MV-4-11 (cell line): Measurements from ENCODE around the gene PRKN.

Source experiments
- DNase-seq: peaks from one replicate; lab custom pipeline; 2025; lab: John Stamatoyannopoulos, UW

Gene PRKN

DNA sequence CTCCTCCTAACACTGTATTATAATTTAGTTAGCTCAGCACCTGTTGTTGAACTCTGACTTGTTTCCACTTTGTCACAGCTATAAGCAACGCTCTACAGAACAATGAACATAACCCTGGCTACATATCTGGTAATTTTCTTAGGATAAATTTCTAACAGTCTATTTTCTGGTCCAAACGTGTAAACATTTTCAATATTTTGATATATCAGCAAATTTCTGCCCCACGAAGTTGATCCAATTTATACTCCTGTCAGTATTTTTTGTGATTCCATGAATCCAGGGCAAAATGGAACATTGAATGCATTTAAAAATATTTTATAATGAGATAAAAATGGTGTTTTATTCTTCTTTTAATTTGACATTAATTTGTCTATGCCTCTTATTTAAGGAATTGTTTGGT is 1005.2 kb downstream of the PRKN start:
- no peak for DNase-seq

DNA sequence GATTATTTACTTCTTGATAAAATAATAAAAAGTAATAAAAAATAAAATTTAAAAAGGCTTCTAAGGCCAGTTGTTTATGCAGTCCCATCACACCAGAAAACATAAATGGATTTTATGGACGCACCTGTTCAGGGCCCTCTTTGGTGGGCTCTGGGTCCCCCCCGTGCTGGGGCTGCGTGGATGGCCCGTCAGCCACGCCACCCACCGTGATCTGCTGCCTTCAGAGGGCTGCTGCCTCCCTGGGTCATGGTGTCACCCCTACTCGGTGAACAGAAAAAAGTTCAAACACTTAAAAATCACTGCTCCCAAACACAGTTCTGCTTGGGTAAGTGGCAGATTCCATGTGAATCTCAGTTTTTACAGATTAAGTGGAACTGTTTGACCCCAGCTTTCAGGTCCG is 1006.1 kb downstream of the PRKN start:
- DNase-seq, result no peak

DNA sequence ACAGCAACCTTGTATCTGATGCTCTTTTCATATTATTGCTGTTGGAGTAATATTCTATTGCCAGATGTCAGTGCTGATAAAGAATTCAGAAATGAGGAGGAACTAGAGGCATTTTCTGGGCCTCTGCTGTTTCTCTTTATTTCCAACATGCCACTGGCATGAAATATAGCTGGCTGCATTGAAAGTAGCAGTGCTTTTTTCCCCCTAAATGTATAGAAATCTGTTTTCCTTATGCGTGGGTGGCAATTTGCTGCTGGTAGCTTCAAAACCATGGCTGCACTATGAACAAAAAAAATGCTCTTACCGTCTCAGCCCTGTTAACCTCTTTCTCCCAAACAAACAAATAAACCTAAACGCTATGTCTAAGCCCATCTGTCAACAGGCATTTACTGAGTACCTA is 1011.4 kb downstream of the PRKN start:
- DNase-seq, result no peak

DNA sequence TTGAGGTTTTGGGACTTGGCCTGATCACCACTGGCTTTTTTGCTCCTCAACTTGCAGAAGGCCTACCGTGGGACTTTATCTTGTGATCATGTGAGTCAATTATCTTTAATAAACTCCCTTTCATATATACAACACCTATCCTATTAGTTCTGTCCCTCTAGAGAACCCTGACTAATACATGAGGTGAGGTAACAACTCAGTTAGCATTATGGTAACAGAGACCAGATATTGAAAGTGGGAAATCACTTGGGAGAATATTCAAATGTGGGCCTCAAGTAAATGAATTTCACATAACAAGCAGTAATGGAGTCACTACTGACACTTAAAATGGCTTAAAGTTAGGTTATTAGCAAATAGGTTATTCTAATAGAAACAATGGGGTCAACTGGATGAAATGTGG is 1015.6 kb downstream of the PRKN start:
- DNase-seq, result no peak

DNA sequence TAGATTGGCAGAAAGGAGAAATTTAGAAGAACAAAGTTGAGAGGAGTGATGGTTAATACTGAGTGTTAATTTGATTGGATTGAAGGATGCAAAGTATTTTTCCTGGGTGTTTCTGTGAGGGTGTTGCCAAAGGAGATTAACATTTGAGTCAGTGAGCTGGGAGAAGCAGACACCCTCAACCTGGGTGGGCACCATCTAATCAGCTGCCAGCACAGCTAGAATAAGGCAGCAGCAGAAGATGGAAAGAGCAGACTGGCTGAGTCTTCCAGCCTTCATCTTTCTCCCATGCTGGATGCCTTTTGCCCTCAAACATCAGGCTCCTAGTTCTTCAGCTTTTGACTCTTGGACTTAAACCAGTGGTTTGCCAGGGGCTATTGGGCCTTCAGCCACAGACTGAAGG is 1016.1 kb downstream of the PRKN start:
- DNase-seq, result no peak

DNA sequence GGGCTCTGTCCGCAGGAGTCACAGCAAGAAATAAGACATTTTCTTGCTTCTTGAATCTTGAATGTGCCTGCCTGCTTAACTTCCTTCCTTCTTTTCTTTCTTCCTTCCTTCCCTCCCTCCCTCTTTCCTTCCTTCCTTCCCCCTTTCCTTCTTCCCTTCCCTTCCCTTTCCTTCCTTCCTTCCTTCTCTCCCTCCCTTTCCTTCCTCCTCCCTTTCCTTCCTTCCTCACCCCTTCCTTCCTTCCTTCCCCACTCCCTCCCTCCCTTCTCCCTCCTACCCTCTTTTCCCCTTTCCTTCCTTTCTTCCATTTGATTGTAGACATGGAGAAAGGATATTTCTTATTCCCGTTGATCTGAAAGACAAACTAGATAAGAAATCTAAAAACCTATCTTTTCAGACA is 1016.9 kb downstream of the PRKN start:
- DNase-seq, result no peak

DNA sequence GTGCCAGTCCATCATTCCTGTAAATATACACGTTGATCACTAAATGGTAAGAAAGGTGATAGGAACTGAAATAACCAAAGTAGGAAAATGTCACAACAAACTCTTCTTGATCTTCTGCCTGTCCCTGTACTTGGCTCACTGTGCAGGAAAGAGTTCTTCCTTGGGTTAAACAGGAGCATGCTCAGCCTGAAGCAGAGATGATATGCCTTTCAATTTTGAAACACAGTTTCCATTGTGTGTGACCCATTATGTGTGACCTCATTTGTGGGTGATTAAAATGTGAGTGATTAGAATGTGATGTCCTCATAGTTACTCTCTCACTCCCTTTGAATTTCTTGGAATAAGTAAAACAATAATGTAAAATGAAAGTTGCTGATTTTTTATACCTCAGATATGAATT is 1026.5 kb downstream of the PRKN start:
- no peak for DNase-seq

DNA sequence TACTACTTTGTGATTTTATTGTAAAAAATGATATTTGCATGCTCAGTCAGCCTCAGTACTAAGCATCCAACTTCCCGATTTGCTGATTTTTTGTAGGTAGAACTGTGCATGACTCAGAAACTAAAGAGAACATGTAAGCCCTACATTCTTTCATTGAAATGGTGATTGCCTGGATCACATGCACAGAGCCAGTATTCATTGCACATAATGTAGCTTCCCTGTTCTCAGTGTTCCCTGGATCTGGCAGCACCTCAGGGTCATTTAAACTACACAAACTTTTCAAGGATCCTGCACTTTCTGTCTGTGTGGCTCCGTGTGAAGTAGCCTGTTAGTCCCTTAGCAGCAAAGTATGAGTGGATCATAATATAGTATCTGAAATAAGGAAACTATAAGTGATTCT is 1030.8 kb downstream of the PRKN start:
- no peak for DNase-seq

DNA sequence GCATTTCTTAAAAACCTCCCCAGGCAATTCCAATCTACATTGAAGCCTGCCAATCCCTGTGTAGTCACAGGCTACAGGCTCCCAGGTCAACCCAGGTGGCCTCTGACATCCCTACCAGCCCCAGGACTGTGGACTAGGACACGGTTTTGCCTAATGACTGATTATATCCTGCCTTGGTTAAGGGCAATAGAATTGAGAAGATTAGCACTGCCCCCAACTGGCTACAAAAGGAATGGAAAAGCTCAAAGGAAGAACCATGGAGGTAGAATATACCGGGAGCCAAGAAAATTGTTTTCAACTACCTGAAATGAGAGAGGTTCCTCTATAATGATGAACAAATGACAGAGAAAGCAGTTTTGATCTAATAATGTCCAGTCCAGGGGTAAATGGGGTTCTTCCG is 1032.6 kb downstream of the PRKN start:
- peak; percentile 5 for DNase-seq

DNA sequence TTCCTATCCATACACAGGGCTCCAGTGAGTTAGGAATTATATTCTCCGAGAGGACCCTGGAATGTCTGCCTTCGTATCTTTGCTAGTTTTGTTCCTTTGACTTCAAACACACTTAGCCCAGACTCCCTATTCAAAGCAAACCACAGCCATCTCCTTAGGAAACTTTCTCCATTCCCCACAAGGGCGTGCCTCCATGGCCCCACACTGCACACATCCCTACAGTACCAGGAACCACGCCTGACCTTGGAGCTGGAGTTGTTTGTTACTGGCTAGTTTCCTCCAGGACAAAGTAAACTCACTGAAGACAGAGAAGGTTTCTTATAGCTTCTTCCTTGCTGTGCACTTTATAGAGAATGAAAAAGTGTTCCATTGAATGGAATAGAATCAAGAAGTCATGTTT is 1040.9 kb downstream of the PRKN start:
- no peak for DNase-seq

DNA sequence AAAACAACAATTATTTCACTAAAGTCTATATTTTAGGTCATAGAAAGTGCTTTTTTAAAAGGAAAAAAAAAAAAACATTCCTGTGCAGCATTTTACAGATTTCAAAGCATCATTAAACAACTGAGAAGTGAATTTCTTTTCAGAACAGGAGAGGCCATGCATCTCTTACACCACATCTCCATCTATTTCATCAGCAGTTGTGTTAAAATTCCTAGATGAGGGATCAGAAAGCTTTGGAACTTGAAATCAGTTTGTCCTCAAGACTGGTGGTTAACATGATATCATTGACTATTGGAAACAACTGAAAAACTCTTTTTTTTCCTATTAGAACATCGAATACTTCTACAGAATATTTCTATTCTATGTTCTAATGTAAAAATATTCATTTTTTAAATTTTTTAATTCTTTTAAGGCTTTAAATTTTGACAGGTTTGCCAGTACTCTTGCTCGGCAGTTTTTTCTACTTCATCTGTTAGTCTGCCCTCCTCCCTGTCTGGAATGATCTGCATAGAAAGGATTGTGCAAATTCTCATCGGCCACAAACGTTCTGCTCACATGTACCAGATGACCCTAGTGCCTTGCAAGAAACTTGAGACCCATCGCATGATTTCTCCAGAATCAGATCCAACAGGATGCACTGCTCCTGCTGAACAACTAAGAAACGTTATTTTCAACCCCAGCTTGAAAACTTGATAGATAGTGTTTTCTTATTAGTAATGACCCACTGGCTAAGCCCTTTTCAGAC is 1042.7 kb downstream of the PRKN start:
- no peak for DNase-seq

DNA sequence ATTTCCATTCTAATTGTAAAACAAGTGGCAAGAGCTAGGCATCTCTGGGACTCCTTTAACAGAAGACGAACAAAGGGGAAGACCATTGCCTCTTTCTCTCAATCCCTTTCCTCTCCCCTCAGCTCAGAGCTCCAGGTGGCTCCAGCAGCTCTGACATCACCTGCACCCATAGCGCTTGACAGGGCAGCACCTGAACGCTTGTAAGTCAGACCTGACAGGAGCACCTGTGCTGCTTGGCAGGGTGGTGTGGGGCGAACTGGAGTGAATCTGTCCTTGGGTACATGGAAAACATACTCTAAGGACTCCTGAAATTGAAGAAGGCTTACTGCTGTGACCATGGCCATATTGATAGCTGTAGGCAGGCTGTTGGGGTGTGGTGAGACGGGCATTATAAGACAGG is 1044.2 kb downstream of the PRKN start:
- no peak for DNase-seq

DNA sequence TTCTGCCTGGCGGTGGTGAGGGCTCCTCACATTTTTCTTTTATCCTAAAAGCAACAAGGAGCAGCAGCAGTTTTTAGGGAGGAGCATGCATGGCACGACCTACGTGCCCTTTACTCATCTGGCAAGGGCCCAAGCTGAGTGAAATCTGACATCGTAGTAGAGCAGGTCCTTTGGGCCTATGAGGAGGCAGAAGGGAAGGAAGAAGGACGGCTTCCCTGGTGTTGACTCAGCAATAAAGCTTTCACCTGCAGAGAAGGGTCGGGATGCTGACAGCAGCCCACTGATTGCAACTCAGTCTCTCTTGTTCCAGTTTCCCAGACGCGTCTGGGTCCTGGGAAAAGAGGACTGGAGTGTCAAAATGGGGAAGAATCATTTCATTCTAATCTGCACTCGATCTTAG is 1044.6 kb downstream of the PRKN start:
- no peak for DNase-seq

DNA sequence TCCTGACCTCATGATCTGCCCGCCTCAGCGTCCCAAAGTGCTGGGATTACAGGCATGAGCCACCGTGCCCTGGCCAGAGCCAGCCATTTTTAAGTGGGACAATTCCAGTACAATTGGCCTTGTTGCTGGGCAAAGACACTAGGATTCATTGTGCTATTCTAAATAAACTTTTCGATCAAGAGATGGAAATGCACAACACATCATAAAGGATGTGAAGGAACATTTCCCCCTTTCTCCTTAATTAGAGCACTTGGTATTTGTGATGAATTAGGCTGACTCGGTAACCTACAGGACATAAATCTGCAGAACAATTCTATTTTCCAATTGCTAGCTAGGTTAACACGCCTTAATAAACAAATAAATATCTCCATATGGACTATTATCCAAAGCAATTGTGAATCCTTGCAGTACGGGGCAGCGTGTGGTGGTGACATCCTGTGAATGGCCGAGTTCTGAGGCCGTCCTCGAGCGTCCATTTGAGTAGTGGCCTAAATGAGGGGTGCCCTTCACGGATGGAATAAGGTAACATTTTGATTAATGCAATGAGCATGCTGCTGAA is 1047.5 kb downstream of the PRKN start:
- no peak for DNase-seq

DNA sequence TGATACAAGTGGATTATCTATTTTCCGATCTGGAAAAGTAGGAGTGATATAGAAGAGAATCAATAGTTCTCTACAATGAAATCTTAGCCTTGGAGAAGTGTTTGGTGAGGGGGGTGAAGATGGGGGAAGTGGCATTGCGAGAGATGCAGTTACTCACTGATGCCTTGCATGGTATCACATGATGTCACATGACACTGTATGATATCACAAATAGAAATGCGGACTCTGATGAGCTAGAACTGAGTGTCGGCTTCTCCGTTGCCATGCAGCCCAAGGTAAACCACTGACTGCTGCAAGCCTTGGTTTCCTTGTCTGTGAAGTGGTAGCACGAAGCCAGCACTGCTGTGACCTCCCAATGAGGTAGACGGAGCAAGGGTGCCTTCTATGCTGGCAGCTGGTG is 1050.4 kb downstream of the PRKN start:
- no peak for DNase-seq

DNA sequence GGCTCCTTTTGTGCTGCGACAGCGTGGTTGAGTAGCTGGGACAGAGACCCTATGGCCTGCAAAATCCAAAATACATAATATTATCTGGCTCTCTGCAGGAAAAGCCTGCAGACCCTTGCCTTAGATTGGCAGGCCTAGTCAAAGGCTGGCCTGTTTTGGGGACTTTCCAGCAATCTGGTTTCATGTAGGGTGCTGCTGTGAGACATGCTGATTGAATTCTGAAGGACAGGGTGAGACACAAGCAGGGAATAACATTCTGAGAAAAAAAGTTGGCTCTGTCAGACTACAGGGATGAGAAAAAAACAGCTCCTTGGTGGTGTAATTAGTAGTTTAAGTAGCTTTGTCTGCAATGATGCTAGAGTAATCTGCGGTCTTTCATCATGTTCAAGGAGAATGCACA is 1051.0 kb downstream of the PRKN start:
- DNase-seq, result no peak

DNA sequence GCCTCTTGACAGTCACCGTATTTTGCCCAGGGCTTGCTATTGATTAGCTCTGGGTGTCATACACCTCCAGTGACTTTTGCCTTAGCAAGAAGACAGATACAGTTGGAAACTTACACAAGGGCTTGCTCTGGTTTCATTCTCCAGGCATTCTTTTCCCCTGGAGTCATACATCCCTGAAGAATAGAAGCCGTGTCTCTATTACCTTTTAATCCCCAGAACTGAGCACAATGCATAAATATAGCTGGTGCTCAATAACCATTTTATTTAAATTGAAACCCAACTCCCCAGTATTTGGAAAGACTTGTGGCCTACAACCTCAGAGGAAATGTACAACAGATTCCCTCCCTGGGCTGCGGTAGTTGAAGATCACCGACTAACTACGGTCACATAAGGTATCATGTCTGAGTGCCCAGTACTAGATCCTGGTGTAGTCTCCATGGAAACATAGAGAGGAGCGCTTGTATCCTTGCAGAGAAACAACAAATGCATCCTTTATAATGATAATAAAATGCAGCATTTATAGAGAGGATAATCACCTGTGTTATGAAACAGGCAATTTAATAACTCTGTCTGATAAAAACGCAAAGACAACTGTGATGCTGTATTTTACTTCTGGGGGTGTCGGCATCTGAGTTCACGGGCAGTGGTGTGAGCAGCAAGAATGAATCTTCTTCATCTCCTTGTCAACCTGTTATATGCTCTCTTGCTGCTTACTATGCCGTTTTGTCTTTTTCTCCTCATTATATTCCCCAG is 1052.5 kb downstream of the PRKN start:
- no peak for DNase-seq

DNA sequence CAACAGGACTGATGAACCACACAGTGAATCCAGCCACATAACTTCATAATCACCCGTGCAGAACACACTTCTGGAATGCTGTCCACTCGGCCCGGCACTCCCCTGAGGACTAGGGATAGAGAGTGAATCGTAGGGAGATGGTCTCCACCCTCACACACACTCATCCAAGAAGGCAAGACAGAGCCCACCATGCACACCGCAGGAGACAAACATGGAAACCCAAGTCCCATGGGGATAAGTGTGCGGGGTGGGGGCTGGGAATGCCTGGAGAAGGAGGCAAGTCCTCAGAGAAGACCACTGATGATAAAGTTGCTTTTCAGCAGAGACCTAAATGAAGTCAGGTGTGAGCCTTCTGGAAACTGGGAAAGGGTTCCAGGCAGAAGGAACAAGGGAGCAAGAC is 1054.5 kb downstream of the PRKN start:
- no peak for DNase-seq

DNA sequence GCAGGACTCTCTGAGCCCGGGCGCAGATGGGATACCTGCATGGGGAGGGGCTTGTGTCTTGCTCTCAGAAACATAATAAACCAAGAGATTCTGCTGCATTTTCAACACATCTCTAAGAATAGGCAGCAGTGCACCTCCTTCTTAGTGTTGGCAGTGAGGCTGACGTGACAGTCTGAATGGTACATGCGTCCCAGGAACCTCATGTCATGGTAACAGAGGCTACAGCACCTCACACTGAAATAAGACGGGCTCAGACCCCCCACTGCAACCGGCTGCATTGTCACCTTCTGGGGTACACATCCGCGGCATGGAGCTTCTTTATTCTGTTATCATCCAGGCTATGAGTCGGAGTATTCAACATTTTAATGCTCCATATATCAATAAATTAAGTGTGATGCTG is 1056.4 kb downstream of the PRKN start:
- DNase-seq, result no peak

DNA sequence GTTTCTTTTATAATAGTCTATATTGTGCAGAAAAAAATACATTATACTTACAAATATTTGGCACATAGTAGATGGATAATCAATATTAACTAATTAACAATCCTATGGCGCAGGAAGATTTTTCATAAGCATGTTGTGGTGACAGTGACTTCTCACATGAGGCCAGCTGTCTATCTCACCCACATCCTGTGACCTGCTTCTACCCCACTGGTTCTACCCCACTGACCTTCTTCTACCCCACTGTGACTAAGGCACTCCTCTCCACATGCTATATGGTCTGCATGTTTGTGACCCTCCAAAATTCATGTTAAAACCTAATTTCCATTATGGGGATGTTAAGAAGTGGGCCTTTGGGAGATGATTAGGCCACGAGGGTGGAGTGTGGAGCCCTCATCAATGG is 1058.9 kb downstream of the PRKN start:
- DNase-seq, result no peak

DNA sequence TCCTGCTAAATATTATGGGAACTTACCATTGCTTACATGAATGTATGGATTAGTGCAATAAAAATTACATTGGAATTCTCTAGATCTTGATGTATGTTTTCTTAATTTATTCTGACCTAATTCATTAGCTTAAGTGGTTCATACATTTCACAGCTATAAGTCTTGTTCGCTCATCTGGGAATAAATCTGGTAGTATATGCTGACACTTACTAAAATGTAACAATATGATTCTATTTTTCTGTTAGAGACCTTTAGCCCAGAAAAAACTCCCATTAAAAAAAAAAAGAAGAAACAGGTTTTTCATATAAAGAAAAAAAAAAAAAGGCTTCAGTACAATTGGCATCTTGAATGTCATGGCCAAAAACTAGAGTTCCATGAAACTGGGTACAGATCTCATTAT is 1059.6 kb downstream of the PRKN start:
- DNase-seq, result no peak

DNA sequence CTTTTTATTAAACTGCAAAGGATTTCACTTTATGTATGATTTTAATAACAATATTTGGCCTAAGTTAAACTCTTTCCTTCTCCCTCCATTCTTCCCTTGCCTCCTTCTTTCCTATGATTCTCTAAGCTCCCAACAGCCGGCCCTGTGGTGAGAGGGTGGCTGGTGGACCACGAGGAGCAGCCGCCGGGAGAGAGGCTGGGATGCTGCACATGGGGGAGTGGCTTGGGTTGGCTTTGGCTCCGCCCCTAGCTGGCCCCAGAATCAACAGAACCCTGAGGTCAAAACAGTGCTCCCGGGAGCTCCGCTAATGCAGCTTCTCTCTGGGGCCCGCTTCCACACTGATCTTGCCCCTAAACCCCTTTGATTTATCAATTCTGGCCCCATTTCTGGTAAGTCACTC is 1063.9 kb downstream of the PRKN start:
- no peak for DNase-seq
